ENCODE results near the gene GRM8.

The GRM8 gene

DNA sequence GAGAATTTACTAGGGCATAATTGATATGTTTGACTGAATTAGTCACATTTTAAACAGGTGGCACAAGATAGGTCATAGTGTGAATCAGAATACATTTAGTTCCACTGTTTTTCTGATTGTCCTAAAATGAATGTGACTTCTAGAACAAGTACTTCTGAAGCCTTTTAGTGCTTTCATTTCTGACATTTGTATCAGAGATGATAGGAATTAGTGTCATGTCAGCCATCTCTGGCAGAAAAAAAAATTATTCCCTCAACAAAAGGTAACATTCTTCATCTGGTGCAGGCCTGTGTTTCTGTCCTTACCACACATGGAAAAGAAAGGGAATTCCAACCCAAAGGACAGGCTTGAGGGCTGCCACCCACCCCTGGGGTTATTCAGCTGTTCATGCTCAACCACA, 21.3 kb downstream of the GRM8 start:
- TF ChIP-seq, protein P1, sequence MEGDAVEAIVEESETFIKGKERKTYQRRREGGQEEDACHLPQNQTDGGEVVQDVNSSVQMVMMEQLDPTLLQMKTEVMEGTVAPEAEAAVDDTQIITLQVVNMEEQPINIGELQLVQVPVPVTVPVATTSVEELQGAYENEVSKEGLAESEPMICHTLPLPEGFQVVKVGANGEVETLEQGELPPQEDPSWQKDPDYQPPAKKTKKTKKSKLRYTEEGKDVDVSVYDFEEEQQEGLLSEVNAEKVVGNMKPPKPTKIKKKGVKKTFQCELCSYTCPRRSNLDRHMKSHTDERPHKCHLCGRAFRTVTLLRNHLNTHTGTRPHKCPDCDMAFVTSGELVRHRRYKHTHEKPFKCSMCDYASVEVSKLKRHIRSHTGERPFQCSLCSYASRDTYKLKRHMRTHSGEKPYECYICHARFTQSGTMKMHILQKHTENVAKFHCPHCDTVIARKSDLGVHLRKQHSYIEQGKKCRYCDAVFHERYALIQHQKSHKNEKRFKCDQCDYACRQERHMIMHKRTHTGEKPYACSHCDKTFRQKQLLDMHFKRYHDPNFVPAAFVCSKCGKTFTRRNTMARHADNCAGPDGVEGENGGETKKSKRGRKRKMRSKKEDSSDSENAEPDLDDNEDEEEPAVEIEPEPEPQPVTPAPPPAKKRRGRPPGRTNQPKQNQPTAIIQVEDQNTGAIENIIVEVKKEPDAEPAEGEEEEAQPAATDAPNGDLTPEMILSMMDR (IDR thresholded peaks at IDR 0.05; ENCODE audit: low read depth, low read length), result no peak
- DNase-seq (ENCODE audit: extremely low read depth, low read depth), result no peak

DNA sequence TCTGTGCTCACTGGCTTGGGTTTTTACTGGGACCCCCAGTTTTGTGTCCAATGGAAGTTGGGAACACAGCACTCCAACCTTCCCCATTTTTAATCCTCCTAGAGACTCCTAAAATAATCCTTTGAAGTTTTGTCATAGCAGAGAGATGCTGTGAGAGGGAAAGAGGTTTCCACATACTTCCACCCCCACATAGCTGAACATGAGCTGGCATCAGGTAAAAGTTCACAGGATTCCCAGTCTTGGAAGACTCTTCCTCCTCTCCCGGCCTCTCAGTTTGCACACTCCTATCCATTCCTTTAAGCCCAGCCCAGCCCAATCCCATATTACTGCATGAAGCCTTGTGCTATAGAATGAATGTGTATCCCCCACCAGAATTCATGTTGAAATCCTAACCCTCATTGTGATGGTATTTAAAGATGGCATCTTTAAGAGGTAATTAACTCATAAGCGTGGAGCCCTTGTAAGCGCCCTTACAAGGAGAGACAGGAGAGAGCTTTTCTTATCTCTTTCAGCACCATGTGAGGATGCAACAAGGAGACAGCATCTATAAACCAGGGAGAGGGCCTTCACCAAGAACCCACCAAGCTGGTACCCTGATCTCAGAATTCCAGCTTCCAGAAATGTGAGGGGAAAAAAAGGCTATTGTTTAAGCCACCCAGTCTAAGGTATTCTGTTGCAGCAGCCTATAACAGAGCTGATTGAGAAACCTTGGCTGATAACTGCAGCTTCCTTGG, 22.4 kb downstream of the GRM8 start:
- TF ChIP-seq, protein P1 (IDR thresholded peaks at IDR 0.05; ENCODE audit: low read depth, low read length), result no peak
- no peak for DNase-seq (ENCODE audit: extremely low read depth, low read depth)

DNA sequence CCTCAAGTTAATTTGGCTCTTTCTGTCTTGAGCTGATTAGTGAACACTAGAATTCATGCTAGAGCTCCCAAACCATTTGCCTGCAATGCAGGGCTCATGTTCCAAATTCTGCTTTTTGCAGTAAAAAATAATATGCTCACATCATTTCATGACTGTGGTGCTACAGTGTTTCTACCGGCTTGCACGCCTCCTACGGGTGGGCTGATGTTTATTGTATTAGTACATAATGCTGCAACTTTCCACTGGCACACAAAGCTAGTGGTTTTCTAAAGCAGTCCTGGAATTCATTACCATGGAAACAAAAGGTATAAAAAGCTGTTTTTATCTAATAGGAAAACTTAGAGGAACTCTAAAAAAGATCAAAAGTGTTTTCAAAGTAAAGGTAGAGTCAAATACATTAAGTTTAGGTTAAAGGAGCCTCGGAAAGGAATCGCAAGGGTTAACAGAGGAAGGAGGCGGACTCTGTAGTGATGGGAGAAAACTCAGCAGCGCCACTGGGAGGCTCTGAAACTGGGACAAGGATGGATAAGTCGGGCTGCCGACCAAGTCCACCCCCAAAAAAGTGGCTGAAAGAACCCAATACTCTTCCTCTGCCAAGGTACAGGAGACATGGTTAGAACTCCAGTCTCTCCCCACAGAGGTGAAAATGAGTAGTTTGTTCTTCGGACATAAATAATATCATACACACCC, 25.9 kb downstream of the GRM8 start:
- DNase-seq (ENCODE audit: extremely low read depth, low read depth), result no peak

DNA sequence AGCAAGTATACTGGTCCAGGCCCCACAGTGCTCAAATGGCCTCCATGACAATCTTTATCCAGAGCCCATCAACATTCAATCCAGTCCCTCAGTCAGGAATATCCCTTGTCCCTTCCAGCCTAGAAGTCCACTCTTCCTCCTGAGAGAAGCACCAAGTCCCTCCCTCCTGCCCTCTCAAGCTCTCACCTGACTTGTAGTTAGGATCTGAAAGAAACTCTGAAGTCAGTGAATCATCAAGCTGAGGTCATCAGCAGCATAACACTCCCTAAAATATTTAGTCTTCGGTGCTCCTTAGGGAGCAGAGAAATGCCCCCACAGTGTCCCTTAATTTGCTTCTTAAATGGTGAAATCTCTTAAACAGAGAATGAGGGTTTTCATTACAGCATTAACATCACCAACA, 31.0 kb downstream of the GRM8 start:
- no peak for DNase-seq (ENCODE audit: extremely low read depth, low read depth)
- TF ChIP-seq, protein P1 (IDR thresholded peaks at IDR 0.05; ENCODE audit: low read depth, low read length), result no peak

More for the DNA sequence above, 25.9 kb downstream of the GRM8 start:
- TF ChIP-seq, protein P1 (IDR thresholded peaks at IDR 0.05; ENCODE audit: low read depth, low read length), result no peak

DNA sequence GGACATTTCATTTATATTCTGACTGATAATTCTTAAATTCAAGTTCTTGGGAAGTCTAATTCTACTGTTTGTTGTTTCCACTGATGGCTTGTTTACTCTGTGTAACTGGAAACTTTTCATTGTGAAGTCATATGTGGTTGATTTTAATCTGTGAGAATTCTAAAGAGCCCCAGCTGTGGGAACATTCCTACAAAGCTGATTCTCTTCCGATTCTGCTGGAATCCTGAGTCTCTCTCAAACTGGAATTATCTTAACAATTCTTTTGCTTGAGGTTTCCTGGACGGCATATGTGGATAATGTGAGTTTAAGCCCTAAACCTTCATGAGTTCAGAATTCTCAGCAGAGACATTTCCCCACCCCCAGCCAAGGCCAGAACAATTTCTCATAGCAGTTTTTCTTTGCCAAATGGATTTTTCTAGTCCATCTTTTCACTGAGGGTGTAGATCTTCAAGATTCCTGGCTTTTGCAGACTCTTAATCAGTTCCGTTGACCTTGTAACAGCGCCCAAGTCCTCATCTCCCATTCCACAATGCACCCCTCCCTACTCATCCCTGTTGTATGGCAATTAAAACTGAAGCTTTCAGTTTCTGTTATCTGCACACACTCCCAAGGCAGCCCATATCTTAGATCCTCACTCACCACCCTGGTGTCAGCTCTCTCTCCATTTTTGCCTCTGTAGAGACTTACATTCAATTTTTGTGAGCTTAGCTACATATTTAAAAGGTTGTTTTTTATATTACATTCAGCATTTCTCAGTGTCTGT, 37.6 kb downstream of the GRM8 start:
- no peak for DNase-seq (ENCODE audit: extremely low read depth, low read depth)
- TF ChIP-seq, protein P1 (IDR thresholded peaks at IDR 0.05; ENCODE audit: low read depth, low read length), result no peak

DNA sequence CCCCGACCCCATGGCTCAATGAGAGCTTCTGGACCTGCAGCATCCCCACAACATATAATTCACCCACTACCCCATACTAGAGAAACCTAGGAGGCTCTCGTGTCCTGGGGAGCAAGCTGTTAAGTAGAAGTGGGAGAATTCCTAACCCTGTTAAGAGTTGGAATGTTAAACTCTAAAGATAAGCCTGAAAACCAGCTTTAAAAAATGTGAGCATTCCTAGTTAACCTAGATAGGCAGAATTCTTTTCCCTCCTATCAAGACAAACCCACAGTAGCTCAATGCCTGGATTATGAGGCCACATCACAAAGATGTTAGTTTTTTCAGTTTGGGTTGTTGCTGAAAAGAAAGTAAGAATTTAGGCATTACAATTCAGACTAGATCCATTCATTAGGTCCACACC, 42.9 kb downstream of the GRM8 start:
- no peak for DNase-seq (ENCODE audit: extremely low read depth, low read depth)
- TF ChIP-seq, protein P1 (IDR thresholded peaks at IDR 0.05; ENCODE audit: low read depth, low read length), result no peak

DNA sequence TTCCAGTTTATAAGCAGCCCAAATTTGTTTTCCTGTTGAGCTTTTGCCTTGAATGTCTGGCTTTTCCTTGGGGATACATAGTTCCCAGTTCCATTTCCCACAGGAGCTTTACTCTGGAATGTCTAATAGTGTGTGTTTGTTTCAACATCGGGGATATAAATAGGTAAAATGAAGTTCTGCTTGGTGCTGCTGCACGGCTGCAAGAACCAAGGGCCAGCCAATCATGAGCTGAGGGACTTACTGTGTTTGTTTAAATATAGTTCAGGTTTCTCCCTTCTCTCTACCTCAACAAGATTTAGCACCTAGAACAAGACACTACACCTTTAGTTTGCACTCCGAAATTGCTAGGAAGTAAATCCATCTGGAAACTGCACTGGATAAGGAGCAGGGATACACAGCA, 43.9 kb downstream of the GRM8 start:
- DNase-seq (ENCODE audit: extremely low read depth, low read depth), result no peak
- TF ChIP-seq, protein P1 (IDR thresholded peaks at IDR 0.05; ENCODE audit: low read depth, low read length), result no peak
